ENCODE results near the gene CTNNA3.
"Not testable (repeated sequence)": the region's sequence is repeated elsewhere in the genome, so short reads cannot be mapped to it uniquely, and the experiment has no call there.

CTNNA3 gene

DNA sequence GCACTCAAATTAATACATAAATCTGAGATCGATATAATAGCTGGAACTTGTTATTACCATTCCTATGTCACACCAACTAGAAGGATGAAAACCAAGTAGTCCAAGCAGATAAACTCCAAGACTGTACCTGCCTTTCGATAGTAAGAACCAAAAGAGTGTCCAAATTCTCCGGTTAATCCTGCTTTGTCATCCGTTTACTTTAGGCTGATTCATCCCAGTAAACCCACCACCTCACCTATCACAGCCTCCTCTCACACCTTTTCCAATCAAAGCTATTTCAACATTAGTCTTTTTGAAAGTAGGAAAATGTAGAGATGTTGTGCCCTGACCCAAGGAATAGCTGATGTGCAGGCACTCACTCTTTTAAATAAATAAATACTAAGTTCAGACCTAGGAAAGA is 177.2 kb downstream of the CTNNA3 start:
- no peak for DNase-seq (ENCODE audit: low spot score)
- FAIRE-seq: no peak

DNA sequence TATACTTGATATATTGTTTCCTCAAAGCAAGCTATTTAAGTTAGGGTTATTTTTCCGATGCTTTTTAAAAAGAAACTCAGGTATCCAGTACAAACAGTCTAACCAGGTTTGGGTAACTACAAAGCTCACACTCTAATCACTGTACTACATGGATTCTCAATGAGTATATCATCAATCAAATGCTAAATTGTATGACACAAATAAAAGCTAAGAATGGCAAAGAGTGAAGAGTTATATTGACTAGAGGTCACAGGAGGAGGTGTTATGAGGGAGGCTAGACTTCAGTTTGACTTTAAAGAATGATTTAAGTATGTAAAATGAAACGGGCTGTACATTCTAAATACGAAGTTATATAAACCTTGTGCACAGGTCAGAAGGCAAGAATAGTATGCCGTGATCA is 178.0 kb downstream of the CTNNA3 start:
- DNase-seq (ENCODE audit: low spot score) (no peak), FAIRE-seq (no peak)

DNA sequence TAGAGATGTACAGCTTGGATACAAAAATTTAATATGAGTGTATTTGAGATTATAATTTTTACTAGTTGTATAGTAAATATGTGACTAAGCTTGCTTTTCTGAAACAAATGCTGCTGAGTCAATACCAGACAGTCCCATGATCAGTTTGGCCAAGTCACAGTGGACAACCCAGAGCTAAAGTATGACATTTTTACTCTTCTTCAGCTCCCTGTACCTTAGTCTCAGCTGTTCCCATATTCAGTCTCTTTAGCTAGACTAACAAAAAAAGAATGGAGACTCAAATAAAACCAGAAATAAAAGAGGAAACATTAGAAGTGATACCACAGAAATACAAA is 189.3 kb downstream of the CTNNA3 start:
- FAIRE-seq (no peak), DNase-seq (ENCODE audit: low spot score) (no peak)

DNA sequence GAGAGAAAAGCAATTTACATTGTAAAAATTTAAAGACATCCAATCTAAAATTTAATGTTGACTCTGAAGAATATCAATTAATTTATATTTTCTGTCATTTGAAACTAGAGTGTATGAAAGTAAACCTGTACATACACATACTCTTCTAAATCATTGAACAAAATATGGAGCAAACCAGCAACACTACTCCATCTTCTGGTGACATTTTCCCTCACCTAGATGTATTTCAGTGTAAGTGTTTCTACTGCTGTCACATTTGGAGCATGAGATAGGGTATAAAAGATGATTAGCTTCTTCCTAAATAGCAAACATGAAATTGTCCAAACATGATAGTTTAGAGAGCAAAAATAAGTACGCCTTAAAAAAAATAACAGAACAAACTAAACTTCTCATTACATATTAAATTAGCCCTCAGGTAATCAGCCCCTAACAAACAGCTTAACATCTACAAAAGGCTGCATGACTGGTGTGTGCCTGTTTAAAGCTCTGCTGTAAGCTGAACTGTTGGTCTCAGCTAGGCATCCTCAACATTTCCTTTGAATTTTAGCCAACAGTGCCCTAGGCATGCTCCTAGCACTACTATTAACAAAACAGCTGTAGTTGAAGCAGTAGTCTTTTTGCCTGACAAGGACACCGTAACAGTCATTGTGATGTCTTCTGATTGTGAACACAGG is 189.8 kb downstream of the CTNNA3 start:
- no peak for DNase-seq (ENCODE audit: low spot score)
- no peak for FAIRE-seq

DNA sequence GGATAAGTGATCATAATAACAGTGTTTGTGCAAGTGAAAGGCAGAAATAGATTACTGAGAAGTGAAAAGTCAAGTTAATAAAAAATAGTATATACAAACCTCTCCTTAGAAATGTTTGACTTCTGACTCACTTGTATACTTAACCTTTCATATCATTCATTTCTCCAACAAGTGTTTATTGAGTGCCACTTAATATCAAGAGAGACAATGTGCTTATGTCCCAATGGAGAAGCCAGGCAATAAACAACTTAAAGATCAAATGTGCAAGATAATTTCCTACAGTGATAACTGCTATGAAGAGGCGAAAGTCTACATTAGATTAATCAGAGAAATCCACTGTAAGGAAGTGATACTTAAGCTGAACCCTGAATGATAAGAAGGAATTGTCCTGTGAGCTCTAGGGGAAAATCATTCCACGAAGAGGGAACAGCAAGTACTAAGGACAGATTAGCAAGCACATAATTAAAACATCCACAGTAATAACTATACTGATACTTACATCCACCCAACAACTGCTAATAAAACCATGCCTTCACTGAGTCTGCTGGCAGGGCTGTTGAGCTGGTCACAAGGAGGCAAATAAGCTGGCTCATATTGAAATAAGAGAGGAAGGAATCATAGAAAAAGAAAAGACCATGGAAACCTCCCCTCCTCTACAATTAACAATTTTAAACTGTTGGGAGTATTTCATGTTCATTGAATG is 203.5 kb downstream of the CTNNA3 start:
- no peak for FAIRE-seq
- DNase-seq (ENCODE audit: low spot score): no peak

DNA sequence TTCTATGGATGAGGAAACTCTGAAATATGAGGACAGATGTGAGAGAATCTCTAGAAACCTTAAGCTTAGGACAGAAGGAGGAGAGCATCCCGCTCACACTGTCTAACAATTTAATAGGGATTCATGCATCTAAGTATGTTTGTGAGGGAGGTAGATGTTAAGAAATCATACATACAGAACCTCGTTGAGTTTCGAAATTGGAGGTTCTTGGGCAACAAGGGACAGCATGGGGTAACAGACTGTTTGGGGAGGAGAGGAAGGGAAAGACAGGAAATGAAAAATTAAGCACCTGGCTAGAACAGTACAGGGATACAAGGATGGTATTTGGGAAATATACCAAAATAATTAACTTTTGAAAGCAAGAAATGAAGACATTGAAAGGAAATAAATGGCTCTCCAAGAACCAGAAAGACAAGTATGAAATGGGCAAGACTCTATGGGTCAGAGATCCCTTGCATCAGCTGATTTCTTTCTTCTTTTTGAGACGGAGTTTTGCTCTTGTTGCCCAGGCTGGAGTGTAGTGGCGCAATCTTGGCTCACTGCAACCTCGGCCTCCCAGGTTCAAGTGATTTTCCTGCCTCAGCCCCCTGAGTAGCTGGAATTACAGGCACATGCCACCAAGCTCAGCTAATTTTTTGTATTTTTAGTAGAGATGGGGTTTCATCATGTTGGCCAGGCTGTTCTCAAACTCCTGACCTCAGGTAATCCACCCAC is 207.9 kb downstream of the CTNNA3 start:
- DNase-seq (ENCODE audit: low spot score): no peak
- FAIRE-seq: no peak

DNA sequence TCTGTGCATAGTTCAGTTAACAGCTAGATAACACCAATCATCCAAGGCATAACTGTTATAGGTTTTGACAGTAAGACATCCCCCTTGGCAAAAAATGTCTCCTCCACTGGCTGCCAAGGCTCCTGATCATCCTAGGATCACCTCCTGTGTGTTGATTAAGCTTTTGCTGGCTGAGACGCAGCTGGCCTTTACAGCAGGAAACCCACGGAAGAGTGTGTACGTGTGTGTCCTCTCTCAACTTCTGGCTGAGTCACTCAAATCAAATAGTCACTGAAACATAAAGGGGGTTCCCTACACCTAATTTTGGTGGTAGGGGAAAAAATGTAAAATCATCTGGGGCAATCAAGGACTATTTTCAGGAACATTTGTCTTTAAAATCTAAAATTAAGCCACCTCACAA is 208.8 kb downstream of the CTNNA3 start:
- no peak for FAIRE-seq
- no peak for DNase-seq (ENCODE audit: low spot score)

DNA sequence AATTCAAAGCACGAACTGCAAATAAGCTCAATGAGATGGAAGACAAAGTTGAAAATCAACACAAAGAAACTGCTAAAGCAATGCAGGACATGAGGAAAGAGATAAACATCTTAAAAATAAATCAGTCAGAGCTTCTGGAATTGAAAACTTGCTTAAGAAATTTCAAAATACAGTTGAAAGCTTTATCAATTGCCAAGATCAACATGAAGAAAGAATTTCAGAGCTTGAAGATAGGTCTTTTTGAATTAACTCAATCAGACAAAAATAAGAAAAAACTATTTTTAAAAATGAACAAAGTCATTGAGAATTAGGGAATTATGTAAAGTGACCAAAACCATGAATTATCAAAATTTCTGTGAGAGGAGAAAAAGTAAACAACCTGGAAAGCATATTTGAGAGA is 218.1 kb downstream of the CTNNA3 start:
- FAIRE-seq (no peak), DNase-seq (ENCODE audit: low spot score) (no peak)

DNA sequence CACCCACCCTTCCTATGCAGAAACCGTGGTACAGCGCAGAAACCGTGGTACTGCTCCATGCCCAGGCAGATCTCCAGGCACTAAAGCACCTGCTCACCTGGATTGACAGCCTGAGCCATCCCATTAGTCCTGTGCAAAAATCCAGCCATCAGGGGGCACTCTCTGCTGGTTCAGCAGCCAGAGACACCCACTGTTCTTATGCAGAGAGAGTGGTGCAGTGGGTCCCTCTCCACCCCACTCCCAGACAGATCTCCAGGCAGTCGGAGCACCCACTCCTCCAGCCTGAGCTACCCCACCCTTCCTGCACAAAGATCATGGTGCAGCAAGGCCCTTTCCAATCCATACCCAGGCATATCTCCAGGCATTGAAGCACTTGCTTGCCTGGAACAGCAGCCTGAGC is 219.8 kb downstream of the CTNNA3 start:
- no peak for DNase-seq (ENCODE audit: low spot score)
- no peak for FAIRE-seq

DNA sequence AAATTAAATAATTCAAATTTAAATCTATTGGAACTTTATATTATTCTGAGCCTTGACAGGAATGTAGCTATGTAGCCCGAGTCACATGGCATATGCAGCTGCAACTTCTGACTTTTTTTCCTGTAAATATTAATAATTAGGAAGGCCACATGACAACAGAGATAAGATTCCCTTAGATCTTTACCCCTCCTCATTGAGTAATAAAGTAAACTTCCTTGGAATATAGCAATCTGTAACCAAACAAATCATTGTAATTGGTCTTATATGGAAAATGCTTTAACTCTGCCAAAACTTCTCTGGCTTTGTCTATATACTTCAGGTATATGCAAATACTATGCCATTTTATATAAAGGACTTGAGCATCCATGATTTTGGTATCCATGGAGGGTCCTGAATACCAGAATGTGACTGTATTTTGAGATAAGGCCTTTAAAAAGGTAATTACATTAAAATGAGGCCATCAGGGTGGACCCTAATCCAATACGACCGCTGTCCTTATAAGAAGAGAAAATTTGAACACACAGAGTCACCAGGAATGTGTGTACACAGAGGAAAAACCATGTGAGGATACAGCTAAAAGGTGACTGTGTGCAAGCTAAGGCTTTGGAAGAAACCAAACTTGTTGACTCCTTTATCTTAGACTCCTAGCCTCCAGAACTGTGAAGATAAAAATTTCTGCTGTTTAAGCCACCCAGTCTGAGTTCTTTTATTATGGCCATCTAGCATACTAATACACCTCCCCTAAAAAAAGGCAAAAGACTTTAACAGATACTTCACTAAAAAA is 222.0 kb downstream of the CTNNA3 start:
- DNase-seq (ENCODE audit: low spot score) (no peak), FAIRE-seq (no peak)

DNA sequence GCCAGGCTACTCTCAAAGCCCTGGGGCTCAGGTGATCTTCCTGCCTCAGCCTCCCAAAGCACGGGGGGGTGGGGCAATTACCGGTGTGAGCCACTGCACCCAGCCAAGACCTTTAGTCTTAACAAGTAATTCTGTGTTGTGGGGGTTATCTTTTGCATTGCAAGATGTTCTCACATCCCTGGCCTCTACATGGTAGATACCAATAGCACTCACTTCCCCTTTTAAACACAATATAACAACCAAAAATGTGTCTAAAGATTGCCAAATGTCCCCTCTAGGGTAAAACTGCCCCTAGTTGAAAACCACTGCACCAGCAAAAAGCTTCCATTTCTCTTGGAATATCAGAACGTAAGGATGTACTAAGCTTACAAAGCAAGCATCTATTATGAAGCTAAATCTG is 225.0 kb downstream of the CTNNA3 start:
- DNase-seq (ENCODE audit: low spot score): no peak

DNA sequence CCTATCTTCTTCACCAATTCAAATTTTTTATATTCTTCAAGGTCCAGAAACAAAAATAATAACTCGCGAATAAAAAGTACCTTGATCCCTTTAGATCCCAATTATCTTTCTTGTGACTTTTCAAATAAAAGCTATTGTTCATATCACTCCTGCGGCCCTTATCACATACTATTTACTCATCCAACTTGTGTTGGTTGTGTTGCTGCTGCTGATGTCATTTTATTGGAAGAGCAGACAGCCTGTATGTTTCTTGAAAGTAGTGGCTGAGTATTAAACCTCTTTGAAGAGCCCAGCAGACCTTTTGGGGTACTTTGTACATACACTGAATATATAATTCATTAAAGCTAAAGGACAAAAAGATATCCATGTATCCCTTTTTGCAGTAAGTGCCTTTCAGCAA is 231.7 kb downstream of the CTNNA3 start:
- no peak for DNase-seq (ENCODE audit: low spot score)
- FAIRE-seq: no peak

More for the DNA sequence above, 225.0 kb downstream of the CTNNA3 start:
- no peak for FAIRE-seq

DNA sequence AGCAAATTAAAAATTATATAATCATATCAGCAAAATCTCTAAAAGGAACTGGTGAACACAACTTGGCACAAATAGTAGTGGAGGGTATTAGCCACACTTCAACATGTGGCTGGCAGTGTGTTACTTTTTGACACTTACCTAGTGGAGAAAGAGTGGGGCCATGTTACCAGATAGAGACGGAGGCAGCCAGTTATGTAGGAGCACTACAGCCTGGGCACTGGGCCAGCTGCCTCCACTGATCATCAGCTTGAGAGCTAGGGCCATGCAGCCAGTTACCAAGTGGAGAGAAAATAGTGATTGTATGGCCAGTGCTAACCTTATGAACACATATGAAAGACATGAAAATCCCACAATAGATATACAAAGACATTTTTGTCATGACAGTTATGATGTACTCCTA is 243.1 kb downstream of the CTNNA3 start:
- no peak for FAIRE-seq
- DNase-seq (ENCODE audit: low spot score): no peak

DNA sequence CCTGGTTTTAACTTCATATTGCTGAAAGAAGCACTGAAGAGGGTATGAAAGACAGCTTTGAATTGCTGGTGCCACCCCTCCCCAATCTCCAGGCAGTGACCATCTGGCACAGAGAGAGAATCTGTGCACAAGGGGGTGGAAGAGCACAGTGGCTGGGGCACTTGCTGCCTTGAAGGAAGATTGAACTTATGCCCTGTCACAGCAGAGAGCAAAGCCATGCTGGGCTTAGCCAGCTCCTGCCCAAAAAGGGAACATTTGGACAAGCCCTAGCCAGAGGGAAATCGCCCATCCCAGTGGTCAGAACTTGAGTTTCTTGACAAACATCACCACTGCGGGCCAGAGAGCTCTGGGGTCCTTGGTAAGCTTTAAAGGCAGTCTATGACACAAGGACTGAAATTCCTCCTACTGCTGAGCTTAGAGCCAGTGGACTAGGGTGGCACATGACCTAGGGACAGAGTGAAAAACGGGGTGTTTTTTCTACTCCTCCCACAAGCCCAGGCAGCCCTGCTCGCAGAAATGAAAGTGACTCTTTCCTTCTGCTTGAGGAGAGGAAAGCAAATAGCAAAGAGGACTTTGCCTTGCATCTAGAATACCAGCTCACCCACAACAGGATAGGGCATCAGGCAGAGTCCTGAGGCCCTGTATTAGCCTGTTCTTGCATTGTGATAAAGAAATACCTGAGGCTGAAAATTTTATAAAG is 257.2 kb downstream of the CTNNA3 start:
- no peak for DNase-seq (ENCODE audit: low spot score)
- FAIRE-seq: no peak

DNA sequence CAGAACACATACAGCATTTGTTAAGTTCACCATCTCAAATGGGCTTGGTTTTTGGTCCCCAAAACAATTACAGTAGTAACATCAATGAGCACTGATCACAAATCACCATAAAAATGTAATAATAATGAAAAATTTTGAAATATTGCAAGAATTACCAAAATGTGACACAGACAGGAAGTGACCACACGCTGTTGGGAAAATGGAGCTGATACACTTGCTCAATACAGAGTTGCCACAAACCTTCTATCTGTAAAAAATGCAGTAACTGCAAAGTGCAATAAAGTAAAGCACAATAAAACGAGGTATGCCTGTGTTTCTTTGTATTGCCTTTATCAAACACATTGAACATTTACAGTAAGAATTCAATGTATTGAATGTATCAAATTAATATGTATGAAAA is 262.7 kb downstream of the CTNNA3 start:
- no peak for FAIRE-seq
- no peak for DNase-seq (ENCODE audit: low spot score)

DNA sequence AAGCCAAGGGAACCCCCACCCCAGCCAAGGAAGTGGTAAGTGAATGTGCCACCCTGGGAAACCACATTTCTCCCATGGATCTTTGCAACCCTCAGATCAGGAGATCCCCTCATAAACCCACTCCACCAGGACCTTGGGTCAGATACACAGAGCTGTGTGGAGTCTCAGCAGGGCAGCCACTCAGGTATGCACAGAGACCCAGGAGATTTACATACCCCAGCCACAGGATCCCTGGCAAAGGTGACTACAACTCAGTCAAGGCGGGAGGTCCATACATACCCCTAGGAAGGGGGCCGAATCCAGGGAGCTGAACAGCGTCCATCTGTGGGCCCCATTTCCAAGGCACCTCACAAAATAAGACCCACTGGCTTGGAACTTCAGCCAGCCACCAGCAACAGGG is 293.4 kb downstream of the CTNNA3 start:
- FAIRE-seq (no peak), DNase-seq (ENCODE audit: low spot score) (no peak)

DNA sequence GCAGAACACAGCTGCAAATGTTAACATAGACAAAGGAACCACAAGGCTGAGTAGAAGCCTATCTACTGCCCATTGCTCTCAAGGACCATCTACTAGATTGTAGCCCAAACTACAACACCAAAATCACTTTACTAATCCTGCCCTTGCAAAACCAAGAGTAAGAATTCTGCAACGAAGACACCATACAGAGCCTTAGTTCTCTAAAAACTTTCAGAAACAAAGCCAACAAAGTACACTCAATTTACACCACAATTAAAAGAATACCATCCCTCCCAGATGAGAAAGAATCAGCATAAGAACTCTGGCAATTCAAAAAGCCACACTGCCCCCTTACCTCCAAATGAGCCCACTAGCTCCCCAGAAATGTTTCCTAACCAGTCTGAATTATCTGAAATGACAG is 294.3 kb downstream of the CTNNA3 start:
- DNase-seq (ENCODE audit: low spot score): no peak
- FAIRE-seq: no peak

DNA sequence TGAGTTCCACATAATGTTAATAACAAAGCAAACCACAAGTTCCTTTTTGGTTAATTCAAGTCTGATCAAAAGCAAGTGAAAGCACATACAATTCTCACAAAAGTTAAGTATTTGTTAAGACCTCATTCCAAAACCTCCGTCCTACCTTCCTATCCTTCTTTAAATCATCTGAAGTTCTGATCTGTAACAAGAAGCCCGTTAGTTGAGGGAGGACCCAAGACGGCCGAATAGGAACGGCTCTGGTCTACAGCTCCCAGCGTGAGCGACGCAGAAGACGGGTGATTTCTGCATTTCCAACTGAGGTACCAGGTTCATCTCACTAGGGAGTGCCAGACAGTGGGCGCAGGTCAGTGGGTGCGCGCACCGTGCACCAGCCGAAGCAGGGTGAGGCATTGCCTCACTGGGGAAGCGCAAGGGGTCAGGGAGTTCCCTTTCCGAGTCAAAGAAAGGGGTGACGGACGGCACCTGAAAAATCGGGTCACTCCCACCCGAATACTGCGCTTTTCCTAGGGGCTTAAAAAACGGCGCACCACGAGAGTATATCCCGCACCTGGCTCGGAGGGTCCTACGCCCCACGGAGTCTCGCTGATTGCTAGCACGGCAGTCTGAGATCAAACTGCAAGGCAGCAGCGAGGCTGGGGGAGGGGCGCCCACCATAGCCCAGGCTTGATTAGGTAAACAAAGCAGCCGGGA is 309.0 kb downstream of the CTNNA3 start:
- FAIRE-seq; DNase-seq (ENCODE audit: low spot score): not testable (repeated sequence)

DNA sequence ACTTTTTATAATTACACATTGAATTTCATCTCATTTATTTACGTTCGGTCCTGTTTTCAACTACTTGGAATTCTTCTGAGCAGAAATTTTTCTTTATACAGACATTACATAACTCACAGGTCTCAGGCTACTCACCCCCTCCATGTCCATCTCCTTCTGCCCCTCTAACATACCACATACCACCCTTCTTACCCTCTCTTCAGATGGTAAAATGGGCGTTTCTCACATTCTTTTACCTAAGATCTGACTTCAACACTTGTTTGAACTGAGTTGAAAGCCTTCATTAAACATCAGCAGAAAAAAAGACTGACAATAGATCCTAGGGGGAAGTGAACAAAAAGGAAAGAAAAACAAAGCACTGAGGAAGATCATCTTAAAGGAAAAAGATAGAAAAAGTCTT is 309.7 kb downstream of the CTNNA3 start:
- no peak for FAIRE-seq
- no peak for DNase-seq (ENCODE audit: low spot score)

DNA sequence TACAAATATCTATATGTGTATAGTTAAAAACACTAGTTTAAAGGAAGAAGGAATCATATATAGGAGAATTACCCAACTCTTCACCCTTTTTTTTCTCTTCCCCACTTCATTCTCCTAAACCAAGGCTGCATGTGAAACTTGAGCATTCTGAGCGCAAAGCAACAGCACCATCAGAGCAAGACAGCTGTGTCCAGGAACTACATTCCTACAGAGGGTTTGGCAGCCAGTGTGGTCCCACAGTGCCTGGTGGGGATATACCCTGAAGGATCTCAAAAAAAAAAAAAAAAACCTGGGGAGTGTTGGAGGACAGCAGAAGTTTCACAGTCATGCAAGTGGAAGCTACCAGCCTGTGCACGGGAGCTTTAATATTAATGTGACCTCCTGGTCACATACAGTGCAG is 310.4 kb downstream of the CTNNA3 start:
- no peak for FAIRE-seq
- DNase-seq (ENCODE audit: low spot score): no peak

DNA sequence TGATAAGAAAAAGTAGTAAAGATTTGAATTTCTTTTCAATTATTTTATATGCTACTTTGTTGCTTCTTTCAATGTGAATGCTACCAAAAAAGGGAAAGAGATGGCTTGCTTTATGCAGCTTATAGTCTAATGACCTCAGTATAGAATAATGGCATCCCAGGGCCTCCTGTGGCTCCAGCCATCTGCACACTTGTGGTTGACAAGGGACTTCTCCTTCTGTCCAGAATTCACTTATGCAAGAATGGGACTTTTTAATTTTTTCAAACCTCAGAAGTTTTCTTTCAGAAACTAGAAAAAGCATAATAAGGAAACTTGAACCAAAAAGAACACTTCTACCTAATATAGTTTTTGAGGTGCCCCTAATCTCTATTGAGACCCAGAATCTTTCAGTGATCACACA is 310.9 kb downstream of the CTNNA3 start:
- no peak for FAIRE-seq
- no peak for DNase-seq (ENCODE audit: low spot score)
